GM12874 (cell line): ENCODE data around the gene CD68.

Experiments
- TF ChIP-seq, protein P1 (sequence below): IDR thresholded peaks from 2 replicates; pipeline ENCODE4 v1.5.1; 2011; ENCODE audit warnings: low read depth, mild to moderate bottlenecking, control low read depth, low read length, moderate library complexity; ENCODE audit not compliant: insufficient read depth

The CD68 gene

DNA sequence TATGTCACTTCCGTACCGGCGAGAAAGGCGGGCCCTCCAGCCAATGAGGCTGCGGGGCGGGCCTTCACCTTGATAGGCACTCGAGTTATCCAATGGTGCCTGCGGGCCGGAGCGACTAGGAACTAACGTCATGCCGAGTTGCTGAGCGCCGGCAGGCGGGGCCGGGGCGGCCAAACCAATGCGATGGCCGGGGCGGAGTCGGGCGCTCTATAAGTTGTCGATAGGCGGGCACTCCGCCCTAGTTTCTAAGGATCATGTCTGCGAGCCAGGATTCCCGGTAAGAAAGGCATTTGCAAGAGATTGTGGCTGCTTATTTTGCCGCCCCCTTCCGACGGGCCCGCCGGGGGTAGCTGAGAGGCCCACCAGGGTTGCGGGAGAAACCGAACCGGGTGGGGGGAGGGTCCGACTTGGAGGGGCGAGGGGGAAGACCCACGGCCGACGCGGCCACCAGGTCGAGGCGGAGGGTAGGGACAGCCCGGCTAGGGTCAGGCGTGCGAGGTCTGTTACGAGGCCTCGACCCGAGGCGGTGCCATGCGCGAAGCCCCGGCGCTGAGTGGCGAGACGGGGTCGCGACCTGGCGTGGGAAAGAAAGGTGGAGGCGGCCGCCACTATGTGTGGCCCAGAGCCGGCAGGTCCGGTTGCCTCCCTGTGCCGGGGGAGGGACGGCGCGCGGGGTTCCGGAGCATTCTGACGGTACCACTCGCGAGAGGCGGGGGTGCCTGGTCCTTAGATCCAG lies 6.7 kb upstream of the CD68 start:
- TF ChIP-seq, protein P1, sequence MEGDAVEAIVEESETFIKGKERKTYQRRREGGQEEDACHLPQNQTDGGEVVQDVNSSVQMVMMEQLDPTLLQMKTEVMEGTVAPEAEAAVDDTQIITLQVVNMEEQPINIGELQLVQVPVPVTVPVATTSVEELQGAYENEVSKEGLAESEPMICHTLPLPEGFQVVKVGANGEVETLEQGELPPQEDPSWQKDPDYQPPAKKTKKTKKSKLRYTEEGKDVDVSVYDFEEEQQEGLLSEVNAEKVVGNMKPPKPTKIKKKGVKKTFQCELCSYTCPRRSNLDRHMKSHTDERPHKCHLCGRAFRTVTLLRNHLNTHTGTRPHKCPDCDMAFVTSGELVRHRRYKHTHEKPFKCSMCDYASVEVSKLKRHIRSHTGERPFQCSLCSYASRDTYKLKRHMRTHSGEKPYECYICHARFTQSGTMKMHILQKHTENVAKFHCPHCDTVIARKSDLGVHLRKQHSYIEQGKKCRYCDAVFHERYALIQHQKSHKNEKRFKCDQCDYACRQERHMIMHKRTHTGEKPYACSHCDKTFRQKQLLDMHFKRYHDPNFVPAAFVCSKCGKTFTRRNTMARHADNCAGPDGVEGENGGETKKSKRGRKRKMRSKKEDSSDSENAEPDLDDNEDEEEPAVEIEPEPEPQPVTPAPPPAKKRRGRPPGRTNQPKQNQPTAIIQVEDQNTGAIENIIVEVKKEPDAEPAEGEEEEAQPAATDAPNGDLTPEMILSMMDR, result no peak

DNA sequence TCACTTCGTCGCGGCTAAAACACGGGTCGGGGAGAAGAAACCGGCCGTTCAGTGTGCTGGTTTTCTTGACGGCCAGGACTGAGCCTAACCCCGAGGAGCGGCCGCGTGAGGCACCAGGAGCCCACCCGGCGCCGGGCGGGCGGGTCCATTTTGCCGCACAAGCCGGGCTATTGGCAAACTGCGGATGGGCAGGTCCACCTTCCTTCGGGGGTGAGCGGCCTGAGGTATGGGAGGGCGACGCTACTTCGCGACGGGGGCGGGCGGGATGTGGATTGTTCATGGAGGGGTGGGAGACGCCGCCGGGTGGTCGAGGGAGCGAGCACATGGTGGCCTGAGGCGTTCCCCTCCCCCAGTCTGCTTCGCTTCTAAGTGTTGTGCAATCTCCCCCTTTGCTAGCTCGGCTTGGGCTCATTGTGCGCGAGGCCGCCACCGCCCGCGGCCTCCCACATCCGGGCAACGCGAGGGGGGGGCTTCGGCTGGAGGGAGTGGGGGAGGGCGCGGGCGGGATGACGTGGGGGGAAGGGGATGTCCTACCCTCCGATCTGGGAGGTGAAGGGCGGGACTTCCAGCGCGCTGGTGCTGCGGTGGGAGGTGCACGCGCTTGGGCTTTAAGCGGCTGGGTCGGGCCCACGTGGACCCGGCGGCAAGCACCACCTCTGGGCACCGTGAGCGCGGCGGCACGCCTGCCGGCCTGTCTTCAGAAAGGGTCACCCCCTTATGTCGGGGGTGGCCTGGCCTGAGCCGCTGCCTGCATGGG lies 5.9 kb upstream of the CD68 start:
- TF ChIP-seq, protein P1, result no peak

- TF ChIP-seq, protein P1, result no peak
These were observed 5.1 kb upstream of the CD68 start for GRCh38 chr17:7574176-7574953.

DNA sequence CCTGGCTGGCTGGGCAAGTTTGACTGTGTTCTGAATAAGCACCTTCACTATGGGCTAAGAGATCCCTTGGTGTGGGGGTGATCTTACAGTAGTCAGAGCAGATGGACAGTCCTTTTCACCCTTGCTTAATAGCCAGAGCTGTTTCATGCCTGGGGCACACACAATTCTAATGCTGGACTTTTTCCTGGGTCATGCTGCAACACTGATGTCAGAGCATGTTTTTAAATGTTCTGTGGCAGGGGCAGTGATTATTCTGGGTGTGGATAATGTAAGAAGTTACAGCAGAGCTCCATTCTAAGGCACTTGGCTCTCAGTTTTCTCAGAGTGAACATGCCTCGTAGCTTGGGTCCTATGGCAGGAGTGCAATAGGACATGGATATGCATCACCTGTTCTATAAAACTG lies 4.0 kb upstream of the CD68 start:
- TF ChIP-seq, protein P1, result no peak

- TF ChIP-seq, protein P1, result no peak
These were observed 3.5 kb upstream of the CD68 start for GRCh38 chr17:7575959-7576358.

GRCh38 chr17:7576432-7576937 lies 3.0 kb upstream of the CD68 start:
- TF ChIP-seq, protein P1, result no peak
